Brain pericyte (primary cell): ENCODE data around the gene RNASEH1.
"Not testable (repeated sequence)": the region's sequence is repeated elsewhere in the genome, so short reads cannot be mapped to it uniquely, and the experiment has no call there.

Experiments
- DNase-seq: peaks from one replicate; pipeline ENCODE4 v3.0.0-alpha.2; 2012; ENCODE audit warnings: low read depth, low spot score

The RNASEH1 gene

GRCh38 chr2:3519255-3520205 lies 38.6 kb downstream of the RNASEH1 start, which contains the start of gene ADI1:
Gene ADI1, minus strand, starts transcription at chr2:3519531. Its CDS starts 44 bp downstream, at chr2:3519487.
- DNase-seq, result no peak

GRCh38 chr2:3518496-3519254 lies 39.5 kb downstream of the RNASEH1 start:
- DNase-seq, result peak; percentile 93

GRCh38 chr2:3517948-3518495 lies 40.1 kb downstream of the RNASEH1 start:
- DNase-seq, result no peak

DNA sequence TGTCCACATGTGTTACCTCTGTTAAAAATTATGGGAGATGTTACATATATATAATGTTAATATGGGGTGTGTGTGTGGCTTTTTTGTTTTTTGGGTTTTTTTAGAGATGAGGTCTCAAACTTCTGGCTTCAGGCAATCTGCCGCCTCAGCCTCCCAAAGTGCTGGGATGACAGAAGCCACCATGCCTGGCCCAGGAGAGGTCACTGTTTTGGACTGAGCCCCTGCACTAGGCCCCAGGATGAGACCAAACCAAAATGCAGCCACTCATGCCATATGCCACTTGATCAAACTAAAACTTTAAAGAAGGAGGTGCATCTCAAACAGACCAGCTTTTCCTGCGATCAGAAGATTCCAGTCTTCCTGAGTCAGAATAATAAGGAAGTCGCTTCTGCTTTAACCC lies 41.3 kb downstream of the RNASEH1 start:
- DNase-seq, result no peak

- DNase-seq, result not testable (repeated sequence)
Measured at GRCh38 chr2:3515438-3515837, 42.7 kb downstream of the RNASEH1 start.

DNA sequence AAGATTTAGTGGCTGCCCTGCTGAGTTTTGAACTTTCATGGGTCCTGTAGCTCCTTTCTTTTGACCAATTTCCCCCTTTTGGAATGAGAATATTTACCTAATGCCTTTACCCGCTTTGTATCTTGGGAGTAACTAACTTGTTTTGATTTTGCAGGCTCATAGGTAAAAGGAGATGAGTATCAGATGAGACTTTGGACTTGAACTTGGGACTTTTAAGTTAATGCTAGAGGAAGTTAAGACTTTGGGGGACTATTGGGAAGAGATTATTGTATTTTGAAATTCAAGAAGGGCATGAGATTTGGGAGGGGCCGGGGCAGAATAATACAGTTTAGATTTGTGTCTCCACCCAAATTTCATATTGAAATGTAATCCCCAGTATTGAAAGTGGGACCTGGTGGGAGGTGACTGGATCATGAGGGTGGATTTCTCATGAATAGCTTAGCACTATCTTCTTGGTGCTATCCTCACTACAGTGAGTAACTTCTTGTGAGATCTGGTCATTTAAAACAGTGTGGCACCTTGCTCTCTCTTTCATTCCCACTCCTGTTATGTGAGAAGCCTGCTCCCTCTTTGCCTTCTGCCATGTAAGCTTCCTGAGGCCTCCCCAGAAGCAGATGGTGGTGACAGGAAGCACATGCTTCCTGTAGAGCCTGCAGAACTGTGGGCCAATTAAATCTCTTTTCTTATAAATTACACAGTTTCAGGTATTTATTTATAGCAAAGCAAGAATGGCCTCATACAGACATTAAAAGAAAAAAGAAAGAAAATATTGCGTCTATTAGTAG lies 44.9 kb downstream of the RNASEH1 start:
- no peak for DNase-seq

DNA sequence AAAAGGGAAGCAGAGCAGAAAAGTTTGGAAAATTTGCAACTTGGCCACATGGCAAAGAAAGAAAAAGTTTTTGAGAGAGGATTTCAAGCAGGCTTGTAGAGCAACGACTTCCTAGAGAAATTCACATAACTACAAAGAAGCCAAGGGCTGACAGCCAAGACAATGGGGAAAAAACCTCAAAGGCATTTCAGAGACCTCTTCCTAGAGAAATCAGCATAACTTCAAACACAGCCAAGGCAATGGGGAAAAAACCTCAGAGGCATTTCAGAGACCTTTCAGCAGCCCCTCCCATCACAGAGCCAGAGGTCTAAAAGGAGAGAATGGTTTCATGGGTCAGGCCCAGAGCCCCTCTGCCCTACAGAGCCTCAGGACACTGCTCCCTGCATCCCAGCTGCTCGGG lies 46.0 kb downstream of the RNASEH1 start:
- DNase-seq, result no peak

- no peak for DNase-seq
Measured at GRCh38 chr2:3505771-3506170, 52.4 kb downstream of the RNASEH1 start.

GRCh38 chr2:3504741-3505140 lies 53.4 kb downstream of the RNASEH1 start:
- no peak for DNase-seq

GRCh38 chr2:3503483-3503882 lies 54.6 kb downstream of the RNASEH1 start:
- no peak for DNase-seq

DNA sequence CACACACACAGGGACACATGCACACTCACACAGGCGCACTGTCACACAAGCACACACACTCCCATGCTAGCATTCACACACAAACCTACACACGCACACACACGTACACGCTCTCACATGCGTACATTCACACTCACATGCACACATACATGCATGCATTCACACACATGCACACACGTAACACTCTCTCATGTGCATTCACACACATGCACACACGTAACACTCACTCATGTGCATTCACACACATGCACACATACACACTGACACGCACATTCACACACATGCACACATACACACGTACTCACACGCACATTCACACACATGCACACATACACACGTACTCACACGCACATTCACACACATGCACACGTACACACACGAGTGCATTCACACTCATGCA lies 55.1 kb downstream of the RNASEH1 start:
- no peak for DNase-seq

GRCh38 chr2:3500326-3500899 lies 57.7 kb downstream of the RNASEH1 start:
- DNase-seq, result no peak

DNA sequence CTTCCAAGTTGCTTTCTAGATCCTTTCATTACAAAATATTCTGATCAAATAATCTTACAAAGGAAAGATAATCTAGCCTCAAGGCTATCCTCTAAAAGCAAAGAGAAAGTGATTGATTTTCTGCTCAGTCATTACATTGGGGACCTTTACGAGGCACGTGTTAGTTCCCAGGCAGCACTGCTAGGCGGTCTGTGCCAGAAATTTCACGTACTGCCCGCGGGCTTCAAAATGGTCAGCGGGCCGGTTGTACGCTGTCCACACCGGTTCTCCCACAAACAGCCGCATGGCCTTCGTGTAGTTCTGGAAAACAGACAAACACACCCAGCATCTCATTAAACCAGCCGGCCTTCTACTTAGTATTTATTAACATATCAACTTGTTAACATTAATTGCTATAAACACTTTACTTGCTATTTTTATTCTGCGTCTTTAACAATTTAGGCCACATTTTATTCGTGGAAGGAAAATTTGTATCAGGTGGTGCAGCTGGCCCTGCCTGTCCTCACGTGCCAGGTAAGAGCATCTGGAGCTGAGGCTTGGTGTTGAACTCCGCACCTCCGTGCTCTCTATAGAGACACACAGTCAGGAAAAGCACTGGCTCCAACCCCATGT lies 59.2 kb downstream of the RNASEH1 start:
- DNase-seq, result no peak

DNA sequence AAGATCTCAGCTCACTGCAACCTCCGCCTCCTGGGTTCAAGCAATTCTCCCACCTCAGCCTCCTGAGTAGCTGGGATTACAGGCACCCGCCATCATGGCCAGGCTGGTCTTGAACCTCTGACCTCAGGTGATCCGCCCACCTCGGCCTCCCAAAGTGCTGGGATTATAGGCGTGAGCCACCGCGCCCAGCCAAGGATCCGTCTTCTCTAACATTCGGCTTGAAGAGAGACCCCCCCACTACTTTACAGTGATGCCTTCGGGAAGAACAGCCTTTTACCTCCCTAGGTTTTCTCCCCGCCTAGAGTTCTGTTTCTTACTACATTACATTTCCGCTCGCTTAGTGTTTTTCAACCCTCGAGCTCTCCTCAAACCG lies 61.4 kb downstream of the RNASEH1 start:
- not testable (repeated sequence) for DNase-seq
